SK-N-SH (cell line): ENCODE results near the gene SHE. TPM values are rescaled to one million over a fixed set of nuclear protein-coding genes. Genes with fewer than 3 reads are reported as not detected.

Source experiments
- CTCF ChIA-PET: fragments of 300-600, 350-600 bp; formaldehyde crosslinking; extraction: SDS; loops from one replicate; lab custom pipeline; 2021; lab: Yijun Ruan, JAX
- POLR2A ChIA-PET: fragments of 350-600 bp; sonication (Branson Sonifier 250); formaldehyde crosslinking; extraction: SDS; loops from one replicate; lab custom pipeline; 2020; ENCODE audit warnings: antibody characterized with exemption, inconsistent platforms; lab: Yijun Ruan, JAX
- DNase-seq: peaks from one replicate; pipeline ENCODE4 v3.0.0; 2012
- H2AFZ ChIP-seq: fragments of 200-600 bp; sonication (generic); 2 replicates; pipeline ENCODE4 v1.8.1; 2016; ENCODE audit warnings: antibody characterized with exemption, mild to moderate bottlenecking, low read depth
- H3F3A ChIP-seq: fragments of 200-600 bp; sonication (generic); replicated peaks from 2 replicates; pipeline ENCODE3; 2016; ENCODE audit warnings: antibody characterized with exemption, mild to moderate bottlenecking; ENCODE audit not compliant: insufficient read depth
- H3K27ac ChIP-seq, 2 experiments: fragments of 200-500 bp in 1 of 2; fragments of 200-600 bp in 1 of 2; sonication (Bioruptor generic) in 1 of 2; sonication (generic), shearing (Covaris generic) in 1 of 2; 2 replicates each; pipeline versions ENCODE4 v1.5.1 to v1.6.1; 2014 to 2016; ENCODE audit warnings: low read depth in 2 of 2, inconsistent platforms in 1 of 2, low read length in 1 of 2, mild to moderate bottlenecking in 1 of 2, mixed read lengths in 1 of 2
- H3K27me3 ChIP-seq: fragments of 200-600 bp; sonication (generic), shearing (Covaris generic); 2 replicates; pipeline ENCODE4 v1.6.1; 2016; ENCODE audit warnings: mixed run types; ENCODE audit not compliant: insufficient read depth
- H3K36me3 ChIP-seq, 2 experiments: fragments of 200-500 bp in 1 of 2; fragments of 200-600 bp in 1 of 2; sonication (Bioruptor generic) in 1 of 2; sonication (generic) in 1 of 2; replicated peaks in 1 of 2; 2 replicates each; pipeline versions ENCODE3 to v1.5.1; 2014 to 2016; ENCODE audit warnings: low read length in 1 of 2, mild to moderate bottlenecking in 1 of 2; ENCODE audit not compliant: insufficient read depth in 2 of 2, control insufficient read depth in 1 of 2
- H3K4me1 ChIP-seq, 2 experiments: fragments of 200-500 bp in 1 of 2; fragments of 200-600 bp in 1 of 2; sonication (Bioruptor generic) in 1 of 2; sonication (generic), shearing (Covaris generic) in 1 of 2; 2 replicates each; pipeline versions ENCODE4 v1.5.1 to v1.6.1; 2014 to 2016; ENCODE audit warnings: low read depth in 1 of 2, low read length in 1 of 2, mixed run types in 1 of 2; ENCODE audit not compliant: insufficient read depth in 2 of 2, control insufficient read depth in 1 of 2
- H3K4me2 ChIP-seq: fragments of 200-600 bp; sonication (generic), shearing (Covaris generic); 2 replicates; pipeline ENCODE4 v1.6.1; 2017; ENCODE audit warnings: mixed run types
- H3K4me3 ChIP-seq, 2 experiments: fragments of 200-500 bp in 1 of 2; fragments of 200-600 bp in 1 of 2; sonication (Bioruptor generic) in 1 of 2; sonication (generic), shearing (Covaris generic) in 1 of 2; 2 replicates each; pipeline versions ENCODE4 v1.5.1 to v1.8.1; 2014 to 2016; ENCODE audit warnings: low read depth in 2 of 2, inconsistent platforms in 1 of 2, low read length in 1 of 2, mild to moderate bottlenecking in 1 of 2, mixed read lengths in 1 of 2, moderate library complexity in 1 of 2
- H3K79me2 ChIP-seq: fragments of 200-600 bp; sonication (generic); 2 replicates; pipeline ENCODE4 v1.8.1; 2017; ENCODE audit warnings: mild to moderate bottlenecking; ENCODE audit not compliant: insufficient read depth
- H3K9ac ChIP-seq: fragments of 200-600 bp; sonication (generic); 2 replicates; pipeline ENCODE4 v1.6.1; 2017; ENCODE audit warnings: mixed run types
- H3K9me2 ChIP-seq: fragments of 200-600 bp; sonication (generic); 2 replicates; pipeline ENCODE4 v1.6.1; 2017; ENCODE audit warnings: mixed run types
- H3K9me3 ChIP-seq: fragments of 200-600 bp; sonication (generic); 2 replicates; pipeline ENCODE4 v1.6.1; 2017; ENCODE audit warnings: mixed run types, mild to moderate bottlenecking, moderate library complexity
- H4K20me1 ChIP-seq: fragments of 200-600 bp; sonication (generic); 2 replicates; pipeline ENCODE4 v1.6.1; 2017; ENCODE audit warnings: mild to moderate bottlenecking, mixed run types; ENCODE audit not compliant: insufficient read depth
- EP300 ChIP-seq, 2 experiments: IDR thresholded peaks; 2 replicates each; pipeline versions ENCODE4 v1.4.0 to v1.6.1; 2012; ENCODE audit warnings: borderline replicate concordance in 1 of 2, low read depth in 1 of 2, low read length in 1 of 2
- EZH2phosphoT487 ChIP-seq: fragments of 200-600 bp; sonication (generic); IDR thresholded peaks from 2 replicates; pipeline ENCODE4 v1.6.1; 2017; ENCODE audit warnings: low read depth, mixed run types, mild to moderate bottlenecking, antibody characterized with exemption, moderate library complexity, borderline replicate concordance
- FOSL2 ChIP-seq: IDR thresholded peaks from 2 replicates; pipeline ENCODE4 v1.4.0; 2012; ENCODE audit warnings: low read depth, mild to moderate bottlenecking, moderate library complexity, borderline replicate concordance
- RFX5 ChIP-seq: IDR thresholded peaks from 2 replicates; pipeline ENCODE4 v1.6.1; 2012; ENCODE audit warnings: mild to moderate bottlenecking, improper control_type of control experiment, low read length
- RXRA ChIP-seq: IDR thresholded peaks from 2 replicates; pipeline ENCODE4 v1.4.0; 2012; ENCODE audit warnings: low read depth, mild to moderate bottlenecking, borderline replicate concordance
- SIN3A ChIP-seq: IDR thresholded peaks from 2 replicates; pipeline ENCODE4 v1.6.1; 2012; ENCODE audit warnings: low read depth, mild to moderate bottlenecking, low read length, moderate library complexity, borderline replicate concordance
- SMC3 ChIP-seq: IDR thresholded peaks from 2 replicates; pipeline ENCODE4 v1.6.1; 2012; ENCODE audit warnings: low read depth, low read length, improper control_type of control experiment
- YY1 ChIP-seq: IDR thresholded peaks from 2 replicates; pipeline ENCODE4 v1.4.0; 2012; ENCODE audit warnings: low read depth, mild to moderate bottlenecking
- WGBS: methylation state at CpG from one replicate; pipeline ENCODE4 v1.1.6; 2017; ENCODE audit warnings: low lambda C conversion rate; 5-methylcytosine and 5-hydroxymethylcytosine counted together
- polyA plus RNA-seq, 3 experiments: library from polyadenylated mRNA; depleted of rRNA; stranded (reverse); fragments of >200 nt; gene quantifications; 2 replicates each; pipeline ENCODE4 v1.2.3, GENCODE V29; 2012
- TF ChIP-seq, protein P1 (sequence below): IDR thresholded peaks from 2 replicates; pipeline ENCODE4 v1.4.0; 2012; ENCODE audit warnings: low read depth
- TF ChIP-seq, protein P2 (sequence below): fragments of 200-600 bp; sonication (generic); IDR thresholded peaks from 2 replicates; pipeline ENCODE4 v1.6.1; 2017; ENCODE audit warnings: antibody characterized with exemption, mild to moderate bottlenecking, moderate library complexity
- TF ChIP-seq, protein P3 (sequence below): IDR thresholded peaks from 2 replicates; pipeline ENCODE4 v1.4.0; 2012; ENCODE audit warnings: low read depth, borderline replicate concordance

SHE gene
- polyA plus RNA-seq, 1 of the 3 experiments (the other 2 are of a cell fraction) = not detected

DNA sequence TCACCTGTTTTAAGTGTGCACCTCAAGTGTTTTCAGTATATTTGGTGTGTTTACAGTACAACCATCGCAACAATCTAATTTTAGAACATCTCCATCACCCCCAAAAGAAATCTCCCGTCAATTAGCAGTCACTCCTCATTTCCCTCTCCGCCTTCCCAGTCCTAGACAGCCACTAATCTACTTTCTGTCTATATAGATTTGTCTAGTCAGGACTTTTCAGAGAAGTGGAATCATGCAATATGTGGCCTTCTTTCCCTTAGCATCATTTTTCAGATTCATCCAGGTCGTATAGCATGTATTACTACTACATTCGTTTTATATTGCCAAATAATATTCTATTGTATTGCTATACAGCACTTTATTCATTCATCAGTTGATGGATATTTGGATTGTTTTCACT lies 1.7 kb upstream of the SHE start:
- H3K4me2 ChIP-seq = no peak overlapping the region
- no peaks in the 10 kb centered on the region for H3K9me3 ChIP-seq
- H3K4me1 ChIP-seq = no peaks in the 10 kb centered on the region
- no peak overlapping the region for H2AFZ ChIP-seq
- H4K20me1 ChIP-seq = no peaks in the 10 kb centered on the region
- no peak overlapping the region for H3K9ac ChIP-seq
- CTCF ChIA-PET = interaction anchor here (1.2 to 1.8 kb wide), 3 partner anchors 23 to 43 kb away, joined by 3 to 5 read pairs (median 4); no protein-coding TSS in a partner anchor
- H3K9me2 ChIP-seq = no peaks in the 10 kb centered on the region
- peaks cover 63% of the 10 kb centered on the region for H3K27me3 ChIP-seq
- no peaks in the 10 kb centered on the region for H3K79me2 ChIP-seq
- POLR2A ChIA-PET = no interaction called here
- no peaks in the 10 kb centered on the region for H3K36me3 ChIP-seq
- H3K27ac ChIP-seq = no peak overlapping the region
- 78% methylated on average over 5 of the region's 5 CpGs for WGBS
- no peaks in the 10 kb centered on the region for H3F3A ChIP-seq
- DNase-seq = no peak
- TF ChIP-seq RFX5 (no peak), SIN3A (no peak)
- TF ChIP-seq, all 33 proteins: peak for 0
- no peak overlapping the region for H3K4me3 ChIP-seq

DNA sequence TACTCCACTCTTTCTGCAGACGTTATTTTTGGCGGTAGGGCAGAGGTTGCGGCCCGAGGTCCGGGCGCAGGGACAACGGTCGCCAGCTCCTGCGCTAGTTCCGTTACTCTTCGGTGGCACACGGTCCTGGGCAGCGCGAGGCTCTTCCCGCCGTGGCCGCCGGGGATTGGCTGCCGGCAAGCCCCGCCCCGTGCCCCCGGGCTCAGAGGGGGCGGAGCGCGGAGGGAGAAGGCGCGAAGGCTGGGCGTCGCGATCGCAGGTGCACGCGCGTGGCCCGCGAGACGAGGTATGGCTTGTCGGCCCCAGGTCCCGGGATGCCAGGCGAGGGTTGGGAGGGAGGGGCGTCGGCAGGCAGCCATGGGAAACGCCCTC lies 518 bp upstream of the SHE start:
- Histone ChIP-seq H3K4me2 (no peak overlapping the region), H3K79me2 (no peaks in the 10 kb centered on the region), H4K20me1 (no peaks in the 10 kb centered on the region), H3K27ac (no peak overlapping the region), H3K27me3 (peaks cover 53% of the 10 kb centered on the region), H3K9ac (no peak overlapping the region), H3K4me1 (no peaks in the 10 kb centered on the region), H3K36me3 (no peaks in the 10 kb centered on the region), H3K4me3 (peak overlapping the region in 1 of 2 experiments; percentile 14; a peak in 1 of 4 replicates), H2AFZ (no peak overlapping the region), H3K9me3 (no peaks in the 10 kb centered on the region), H3K9me2 (no peaks in the 10 kb centered on the region), H3F3A (no peaks in the 10 kb centered on the region)
- ChIA-PET CTCF (interaction anchor here (0.6 to 1.8 kb wide), 3 partner anchors 14 to 23 kb away, joined by 3 to 4 read pairs (median 3); no protein-coding TSS in a partner anchor), POLR2A (no interaction called here)
- TF ChIP-seq SMC3 (no peak), FOSL2 (no peak)
- TF ChIP-seq, protein P1, sequence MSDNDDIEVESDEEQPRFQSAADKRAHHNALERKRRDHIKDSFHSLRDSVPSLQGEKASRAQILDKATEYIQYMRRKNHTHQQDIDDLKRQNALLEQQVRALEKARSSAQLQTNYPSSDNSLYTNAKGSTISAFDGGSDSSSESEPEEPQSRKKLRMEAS = no peak
- TF ChIP-seq, protein P2, sequence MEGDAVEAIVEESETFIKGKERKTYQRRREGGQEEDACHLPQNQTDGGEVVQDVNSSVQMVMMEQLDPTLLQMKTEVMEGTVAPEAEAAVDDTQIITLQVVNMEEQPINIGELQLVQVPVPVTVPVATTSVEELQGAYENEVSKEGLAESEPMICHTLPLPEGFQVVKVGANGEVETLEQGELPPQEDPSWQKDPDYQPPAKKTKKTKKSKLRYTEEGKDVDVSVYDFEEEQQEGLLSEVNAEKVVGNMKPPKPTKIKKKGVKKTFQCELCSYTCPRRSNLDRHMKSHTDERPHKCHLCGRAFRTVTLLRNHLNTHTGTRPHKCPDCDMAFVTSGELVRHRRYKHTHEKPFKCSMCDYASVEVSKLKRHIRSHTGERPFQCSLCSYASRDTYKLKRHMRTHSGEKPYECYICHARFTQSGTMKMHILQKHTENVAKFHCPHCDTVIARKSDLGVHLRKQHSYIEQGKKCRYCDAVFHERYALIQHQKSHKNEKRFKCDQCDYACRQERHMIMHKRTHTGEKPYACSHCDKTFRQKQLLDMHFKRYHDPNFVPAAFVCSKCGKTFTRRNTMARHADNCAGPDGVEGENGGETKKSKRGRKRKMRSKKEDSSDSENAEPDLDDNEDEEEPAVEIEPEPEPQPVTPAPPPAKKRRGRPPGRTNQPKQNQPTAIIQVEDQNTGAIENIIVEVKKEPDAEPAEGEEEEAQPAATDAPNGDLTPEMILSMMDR = no peak
- peak; percentile 65 for DNase-seq
- 53% methylated on average over 38 of the region's 43 CpGs for WGBS

DNA sequence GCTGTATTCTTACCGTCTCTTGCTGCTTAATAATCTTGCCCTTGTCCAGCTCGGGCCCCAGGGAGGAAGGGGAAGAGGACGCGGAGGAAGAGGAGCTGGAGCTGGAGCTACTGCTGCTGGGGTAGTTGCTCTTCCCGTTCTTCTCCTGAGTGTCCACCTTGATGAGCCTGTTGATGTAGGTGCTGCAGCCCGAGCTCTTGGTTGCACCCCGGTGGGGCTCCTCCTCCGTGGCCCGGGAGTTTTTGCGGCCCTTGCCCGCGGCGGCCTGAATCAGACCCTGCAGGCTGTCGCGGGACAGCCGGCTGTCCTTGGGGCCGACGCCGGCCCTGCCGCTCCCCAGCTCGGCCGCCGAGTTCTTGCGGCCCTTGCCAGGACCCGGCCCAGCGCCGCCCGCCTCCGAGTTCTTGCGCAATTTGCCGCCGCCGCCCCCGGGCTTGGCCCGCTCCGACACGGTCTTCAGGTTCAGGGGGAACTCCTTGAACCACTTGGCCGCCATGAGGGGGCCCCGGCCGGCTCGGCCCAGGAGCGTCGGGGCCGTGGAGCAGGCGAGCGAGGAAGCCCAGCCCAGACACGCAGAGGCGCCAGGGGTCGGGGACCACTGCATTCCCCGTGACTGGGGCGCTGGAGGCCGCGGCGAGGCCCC lies 668 bp downstream of the SHE start:
- no peak for TF ChIP-seq YY1
- TF ChIP-seq EP300 (IDR thresholded peaks at IDR 0.05; ENCODE audit: borderline replicate concordance in 1 of 2, low read depth in 1 of 2, low read length in 1 of 2) = no peak
- no peak for TF ChIP-seq EZH2phosphoT487
- TF ChIP-seq RXRA = no peak
- TF ChIP-seq, protein P2 = no peak
- TF ChIP-seq, protein P3, sequence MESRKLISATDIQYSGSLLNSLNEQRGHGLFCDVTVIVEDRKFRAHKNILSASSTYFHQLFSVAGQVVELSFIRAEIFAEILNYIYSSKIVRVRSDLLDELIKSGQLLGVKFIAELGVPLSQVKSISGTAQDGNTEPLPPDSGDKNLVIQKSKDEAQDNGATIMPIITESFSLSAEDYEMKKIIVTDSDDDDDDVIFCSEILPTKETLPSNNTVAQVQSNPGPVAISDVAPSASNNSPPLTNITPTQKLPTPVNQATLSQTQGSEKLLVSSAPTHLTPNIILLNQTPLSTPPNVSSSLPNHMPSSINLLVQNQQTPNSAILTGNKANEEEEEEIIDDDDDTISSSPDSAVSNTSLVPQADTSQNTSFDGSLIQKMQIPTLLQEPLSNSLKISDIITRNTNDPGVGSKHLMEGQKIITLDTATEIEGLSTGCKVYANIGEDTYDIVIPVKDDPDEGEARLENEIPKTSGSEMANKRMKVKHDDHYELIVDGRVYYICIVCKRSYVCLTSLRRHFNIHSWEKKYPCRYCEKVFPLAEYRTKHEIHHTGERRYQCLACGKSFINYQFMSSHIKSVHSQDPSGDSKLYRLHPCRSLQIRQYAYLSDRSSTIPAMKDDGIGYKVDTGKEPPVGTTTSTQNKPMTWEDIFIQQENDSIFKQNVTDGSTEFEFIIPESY = no peak
- no peaks in the 10 kb centered on the region for H3K79me2 ChIP-seq
- 26% methylated on average over 24 of the region's 54 CpGs for WGBS
- ChIA-PET POLR2A (no interaction called here), CTCF (interaction anchor here (1.1 to 2.8 kb wide), 4 partner anchors 12 to 45 kb away, joined by 3 to 17 read pairs (median 4); no protein-coding TSS in a partner anchor)
- no peaks in the 10 kb centered on the region for H3K36me3 ChIP-seq
- no peak overlapping the region for H2AFZ ChIP-seq
- no peaks in the 10 kb centered on the region for H3F3A ChIP-seq
- DNase-seq = peak; percentile 20
- H3K9me3 ChIP-seq = no peaks in the 10 kb centered on the region
- no peak overlapping the region for H3K4me2 ChIP-seq
- peaks cover 0 to 2% of the 10 kb centered on the region in 2 experiments; a peak in 1 of 4 replicates for H3K4me1 ChIP-seq
- no peak overlapping the region for H3K9ac ChIP-seq
- peaks cover 61% of the 10 kb centered on the region for H3K27me3 ChIP-seq
- no peaks in the 10 kb centered on the region for H3K9me2 ChIP-seq
- no peak overlapping the region; a peak in 1 of 4 replicates for H3K4me3 ChIP-seq
- H4K20me1 ChIP-seq = no peaks in the 10 kb centered on the region
- H3K27ac ChIP-seq = no peak overlapping the region
